Smooth muscle cell (in vitro differentiated cells): ENCODE data around the gene SYT14. TPM values are rescaled to one million over a fixed set of nuclear protein-coding genes. Genes with fewer than 3 reads are reported as not detected.
A peak's percentile ranks its signal among the peaks of the same experiment; 100 is the strongest.
"Not testable (repeated sequence)": the region's sequence is repeated elsewhere in the genome, so short reads cannot be mapped to it uniquely, and the experiment has no call there.

ENCODE experiments used
- DNase-seq: peaks from one replicate; lab custom pipeline; 2025; ENCODE audit not compliant: unreplicated experiment; lab: John Stamatoyannopoulos, UW
- H2AFZ ChIP-seq: fragments of 200-600 bp; sonication (generic); 2 replicates; pipeline ENCODE4 v1.6.0; 2016; ENCODE audit warnings: antibody characterized with exemption, low read depth, mild to moderate bottlenecking
- H3F3A ChIP-seq: fragments of 200-600 bp; sonication (generic); 2 replicates; pipeline ENCODE4 v1.6.0; 2017; ENCODE audit warnings: antibody characterized with exemption, low read depth
- H3K27ac ChIP-seq: fragments of 200-600 bp; sonication (generic); 2 replicates; pipeline ENCODE4 v1.5.1; 2016; ENCODE audit warnings: low read depth, mild to moderate bottlenecking
- H3K27me3 ChIP-seq: fragments of 200-600 bp; sonication (generic); 2 replicates; pipeline ENCODE4 v1.6.1; 2016; ENCODE audit warnings: low read depth, mild to moderate bottlenecking
- H3K36me3 ChIP-seq: fragments of 200-600 bp; sonication (generic); 2 replicates; pipeline ENCODE4 v1.5.1; 2016; ENCODE audit warnings: low read depth
- H3K4me1 ChIP-seq: fragments of 200-600 bp; sonication (generic); 2 replicates; pipeline ENCODE4 v1.5.1; 2016; ENCODE audit warnings: low read depth
- H3K4me2 ChIP-seq: fragments of 200-600 bp; sonication (generic); 2 replicates; pipeline ENCODE4 v1.6.0; 2016; ENCODE audit warnings: mild to moderate bottlenecking
- H3K4me3 ChIP-seq: fragments of 200-600 bp; sonication (generic); 2 replicates; pipeline ENCODE4 v1.5.1; 2016; ENCODE audit warnings: mild to moderate bottlenecking
- H3K79me2 ChIP-seq: fragments of 200-600 bp; sonication (generic); 2 replicates; pipeline ENCODE4 v1.6.0; 2016; ENCODE audit warnings: low read depth, mild to moderate bottlenecking
- H3K9ac ChIP-seq: fragments of 200-600 bp; sonication (generic); 2 replicates; pipeline ENCODE4 v1.6.0; 2016; ENCODE audit warnings: low read depth
- H3K9me3 ChIP-seq: fragments of 200-600 bp; sonication (generic); replicated peaks from 2 replicates; pipeline ENCODE4 v1.5.1; 2016; ENCODE audit warnings: low read depth
- H4K20me1 ChIP-seq: fragments of 200-600 bp; sonication (generic); 2 replicates; pipeline ENCODE4 v1.6.0; 2016; ENCODE audit warnings: low read depth
- WGBS: methylation state at CpG from one replicate; pipeline ENCODE4 v1.1.7; 2016; ENCODE audit warnings: low lambda C conversion rate; 5-methylcytosine and 5-hydroxymethylcytosine counted together
- polyA plus RNA-seq: library from polyadenylated mRNA; unstranded; fragments of >200 nt; fragmentation: Nextera tagmentation; extraction: Ambion mirVana; gene quantifications from 2 replicates; pipeline ENCODE4 v1.2.1, GENCODE V29; 2016
- total RNA-seq: library from RNA; depleted of rRNA; stranded (reverse); fragments of >200 nt; gene quantifications from 2 replicates; pipeline ENCODE4 v1.2.3, GENCODE V29; 2014
- TF ChIP-seq, protein P1 (sequence below): fragments of 200-600 bp; sonication (generic); IDR thresholded peaks from 2 replicates; pipeline ENCODE4 v1.5.1; 2017; ENCODE audit warnings: borderline replicate concordance, mild to moderate bottlenecking, antibody characterized with exemption; ENCODE audit not compliant: insufficient read depth, poor library complexity, severe bottlenecking

Gene SYT14
- total and polyA plus RNA-seq, 2 experiments from 2014 or later, result 0.81 TPM; not detected in 1

- H2AFZ ChIP-seq, result no peak overlapping the region
- 97% methylated on average over 6 of the region's 6 CpGs for WGBS
- TF ChIP-seq, protein P1, sequence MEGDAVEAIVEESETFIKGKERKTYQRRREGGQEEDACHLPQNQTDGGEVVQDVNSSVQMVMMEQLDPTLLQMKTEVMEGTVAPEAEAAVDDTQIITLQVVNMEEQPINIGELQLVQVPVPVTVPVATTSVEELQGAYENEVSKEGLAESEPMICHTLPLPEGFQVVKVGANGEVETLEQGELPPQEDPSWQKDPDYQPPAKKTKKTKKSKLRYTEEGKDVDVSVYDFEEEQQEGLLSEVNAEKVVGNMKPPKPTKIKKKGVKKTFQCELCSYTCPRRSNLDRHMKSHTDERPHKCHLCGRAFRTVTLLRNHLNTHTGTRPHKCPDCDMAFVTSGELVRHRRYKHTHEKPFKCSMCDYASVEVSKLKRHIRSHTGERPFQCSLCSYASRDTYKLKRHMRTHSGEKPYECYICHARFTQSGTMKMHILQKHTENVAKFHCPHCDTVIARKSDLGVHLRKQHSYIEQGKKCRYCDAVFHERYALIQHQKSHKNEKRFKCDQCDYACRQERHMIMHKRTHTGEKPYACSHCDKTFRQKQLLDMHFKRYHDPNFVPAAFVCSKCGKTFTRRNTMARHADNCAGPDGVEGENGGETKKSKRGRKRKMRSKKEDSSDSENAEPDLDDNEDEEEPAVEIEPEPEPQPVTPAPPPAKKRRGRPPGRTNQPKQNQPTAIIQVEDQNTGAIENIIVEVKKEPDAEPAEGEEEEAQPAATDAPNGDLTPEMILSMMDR, result no peak
Measured at GRCh38 chr1:209893751-209894150, 44.3 kb upstream of the SYT14 start.

DNA sequence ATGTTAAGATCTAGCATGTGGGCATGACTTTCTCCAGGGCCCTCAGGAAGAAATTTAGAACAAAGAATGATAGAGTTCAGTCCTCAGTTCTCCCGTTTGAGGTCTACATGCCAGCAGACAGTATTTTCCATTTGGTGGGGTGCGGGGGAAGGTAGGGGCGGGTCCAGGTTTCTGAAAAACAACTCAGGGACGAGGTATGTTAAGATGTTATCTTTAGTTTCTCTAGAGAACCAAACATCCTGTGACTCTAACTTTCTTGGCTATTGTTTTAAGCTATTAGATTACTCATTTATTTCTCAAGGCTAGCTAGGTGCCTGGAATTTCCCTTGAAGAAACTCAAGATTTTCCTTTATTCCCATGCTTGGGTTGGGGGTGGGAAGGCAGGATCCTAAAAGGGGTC lies 42.3 kb upstream of the SYT14 start:
- H2AFZ ChIP-seq, result no peak overlapping the region
- no peak overlapping the region for H3K4me2 ChIP-seq
- no peaks in the 10 kb centered on the region for H3K9me3 ChIP-seq
- TF ChIP-seq, protein P1, result no peak
- no peaks in the 10 kb centered on the region for H3K79me2 ChIP-seq
- whole genome bisulfite sequencing, result 55% methylated on average over 4 of the region's 4 CpGs
- DNase-seq, result no peak
- no peak overlapping the region for H3K4me3 ChIP-seq
- no peaks in the 10 kb centered on the region for H3K27me3 ChIP-seq
- H3K36me3 ChIP-seq, result no peaks in the 10 kb centered on the region
- H3K27ac ChIP-seq, result peak overlapping the region; percentile 93
- H3K4me1 ChIP-seq, result no peaks in the 10 kb centered on the region
- no peaks in the 10 kb centered on the region for H3F3A ChIP-seq
- peak overlapping the region; percentile 63 for H3K9ac ChIP-seq
- H4K20me1 ChIP-seq, result no peaks in the 10 kb centered on the region

More at GRCh38 chr1:209893751-209894150, 44.3 kb upstream of the SYT14 start:
- no peak for DNase-seq
- Histone ChIP-seq H3K4me2 (no peak overlapping the region), H3K36me3 (no peaks in the 10 kb centered on the region), H3K79me2 (no peaks in the 10 kb centered on the region), H3K9me3 (no peaks in the 10 kb centered on the region), H4K20me1 (no peaks in the 10 kb centered on the region), H3K27me3 (no peaks in the 10 kb centered on the region), H3K4me3 (no peak overlapping the region), H3K4me1 (no peaks in the 10 kb centered on the region), H3K9ac (no peak overlapping the region), H3K27ac (no peak overlapping the region), H3F3A (no peaks in the 10 kb centered on the region)

- Histone ChIP-seq H3K9me3 (no peaks in the 10 kb centered on the region), H3K4me3 (no peak overlapping the region), H3K9ac (peak overlapping the region; percentile 63), H3K36me3 (no peaks in the 10 kb centered on the region), H3F3A (no peaks in the 10 kb centered on the region), H3K27ac (peak overlapping the region; percentile 93), H4K20me1 (no peaks in the 10 kb centered on the region), H3K4me1 (no peaks in the 10 kb centered on the region), H2AFZ (no peak overlapping the region), H3K4me2 (no peak overlapping the region), H3K27me3 (no peaks in the 10 kb centered on the region), H3K79me2 (no peaks in the 10 kb centered on the region)
- TF ChIP-seq, protein P1, result no peak
- no peak for DNase-seq
- 87% methylated on average over 4 of the region's 4 CpGs for WGBS
Measured at GRCh38 chr1:209896346-209896745, 41.7 kb upstream of the SYT14 start.

- H3K27me3 ChIP-seq, H3K4me1 ChIP-seq, DNase-seq, H3F3A ChIP-seq, H3K4me3 ChIP-seq, H2AFZ ChIP-seq, H3K9me3 ChIP-seq, H3K27ac ChIP-seq, H4K20me1 ChIP-seq, H3K79me2 ChIP-seq, H3K36me3 ChIP-seq, H3K4me2 ChIP-seq, H3K9ac ChIP-seq: not testable (repeated sequence)
- WGBS, result 85% methylated on average over 6 of the region's 6 CpGs
Measured at GRCh38 chr1:209898271-209898670, 39.7 kb upstream of the SYT14 start.

- H3K36me3 ChIP-seq, H3K79me2 ChIP-seq, H3K9ac ChIP-seq, H4K20me1 ChIP-seq, H3K4me3 ChIP-seq, DNase-seq, H3K4me1 ChIP-seq, H3K9me3 ChIP-seq, H3F3A ChIP-seq, H3K27ac ChIP-seq, H2AFZ ChIP-seq, H3K27me3 ChIP-seq, H3K4me2 ChIP-seq: not testable (repeated sequence)
- WGBS, result 99% methylated on average over 14 of the region's 21 CpGs
Measured at GRCh38 chr1:209898851-209899250, 39.2 kb upstream of the SYT14 start.
